Ishikawa (cell line): ENCODE data around the gene CAMTA2.

Experiments used
- CEBPB ChIP-seq: IDR thresholded peaks from 2 replicates; pipeline ENCODE4 v1.6.1; 2012
- CREB1 ChIP-seq: IDR thresholded peaks from 2 replicates; pipeline ENCODE4 v1.6.1; 2012; ENCODE audit warnings: low read depth
- EGR1 ChIP-seq: IDR thresholded peaks from 2 replicates; pipeline ENCODE4 v1.6.1; 2012
- EP300 ChIP-seq: IDR thresholded peaks from 2 replicates; pipeline ENCODE4 v1.6.1; 2012; ENCODE audit warnings: borderline replicate concordance
- FOXM1 ChIP-seq: IDR thresholded peaks from 2 replicates; pipeline ENCODE4 v1.6.1; 2012; ENCODE audit warnings: low read depth, borderline replicate concordance
- NFIC ChIP-seq: IDR thresholded peaks from 2 replicates; pipeline ENCODE4 v1.6.1; 2012
- RAD21 ChIP-seq: IDR thresholded peaks from 2 replicates; pipeline ENCODE4 v1.6.1; 2012; ENCODE audit warnings: low read depth
- TAF1 ChIP-seq: IDR thresholded peaks from 2 replicates; pipeline ENCODE4 v1.6.1; 2012; ENCODE audit warnings: low read depth, mild to moderate bottlenecking
- TCF12 ChIP-seq: IDR thresholded peaks from 2 replicates; pipeline ENCODE4 v1.6.1; 2012; ENCODE audit warnings: low read depth
- TEAD4 ChIP-seq: IDR thresholded peaks from 2 replicates; pipeline ENCODE4 v1.6.1; 2012
- YY1 ChIP-seq: IDR thresholded peaks from 2 replicates; pipeline ENCODE4 v1.6.1; 2012; ENCODE audit warnings: low read depth
- TF ChIP-seq, protein P1 (sequence below): IDR thresholded peaks from 2 replicates; pipeline ENCODE4 v1.6.1; 2012; ENCODE audit warnings: low read depth, mild to moderate bottlenecking
- TF ChIP-seq, protein P2 (sequence below): IDR thresholded peaks from 2 replicates; pipeline ENCODE4 v1.6.1; 2012
- TF ChIP-seq, protein P3 (sequence below): IDR thresholded peaks from 2 replicates; pipeline ENCODE4 v1.6.1; 2012

DNA sequence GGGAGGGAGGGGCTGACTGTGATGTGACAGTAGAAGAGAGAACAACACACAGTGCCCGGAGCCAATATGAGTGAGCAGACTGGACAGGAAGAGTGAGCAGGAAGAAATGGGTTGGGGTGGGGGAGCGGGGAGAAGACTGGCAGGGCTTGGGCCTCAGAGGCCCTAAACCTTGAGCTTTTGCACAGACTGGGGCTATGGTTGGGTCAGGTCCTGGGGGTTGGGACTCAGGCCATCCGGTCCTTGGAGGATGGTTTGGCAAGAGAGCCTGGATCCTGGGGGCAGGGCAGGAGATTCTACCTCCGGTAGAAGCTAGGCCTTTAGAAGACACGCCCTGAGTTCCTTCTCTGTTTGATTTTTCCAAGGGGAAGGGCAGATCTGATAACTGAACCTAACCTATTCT lies 1.1 kb downstream of the CAMTA2 start:
- TF ChIP-seq EGR1 (no peak), EP300 (no peak), TEAD4 (no peak), CEBPB (no peak), TAF1 (no peak), FOXM1 (no peak), NFIC (no peak), RAD21 (no peak), YY1 (no peak), TCF12 (no peak), CREB1 (no peak)
- TF ChIP-seq, protein P1, sequence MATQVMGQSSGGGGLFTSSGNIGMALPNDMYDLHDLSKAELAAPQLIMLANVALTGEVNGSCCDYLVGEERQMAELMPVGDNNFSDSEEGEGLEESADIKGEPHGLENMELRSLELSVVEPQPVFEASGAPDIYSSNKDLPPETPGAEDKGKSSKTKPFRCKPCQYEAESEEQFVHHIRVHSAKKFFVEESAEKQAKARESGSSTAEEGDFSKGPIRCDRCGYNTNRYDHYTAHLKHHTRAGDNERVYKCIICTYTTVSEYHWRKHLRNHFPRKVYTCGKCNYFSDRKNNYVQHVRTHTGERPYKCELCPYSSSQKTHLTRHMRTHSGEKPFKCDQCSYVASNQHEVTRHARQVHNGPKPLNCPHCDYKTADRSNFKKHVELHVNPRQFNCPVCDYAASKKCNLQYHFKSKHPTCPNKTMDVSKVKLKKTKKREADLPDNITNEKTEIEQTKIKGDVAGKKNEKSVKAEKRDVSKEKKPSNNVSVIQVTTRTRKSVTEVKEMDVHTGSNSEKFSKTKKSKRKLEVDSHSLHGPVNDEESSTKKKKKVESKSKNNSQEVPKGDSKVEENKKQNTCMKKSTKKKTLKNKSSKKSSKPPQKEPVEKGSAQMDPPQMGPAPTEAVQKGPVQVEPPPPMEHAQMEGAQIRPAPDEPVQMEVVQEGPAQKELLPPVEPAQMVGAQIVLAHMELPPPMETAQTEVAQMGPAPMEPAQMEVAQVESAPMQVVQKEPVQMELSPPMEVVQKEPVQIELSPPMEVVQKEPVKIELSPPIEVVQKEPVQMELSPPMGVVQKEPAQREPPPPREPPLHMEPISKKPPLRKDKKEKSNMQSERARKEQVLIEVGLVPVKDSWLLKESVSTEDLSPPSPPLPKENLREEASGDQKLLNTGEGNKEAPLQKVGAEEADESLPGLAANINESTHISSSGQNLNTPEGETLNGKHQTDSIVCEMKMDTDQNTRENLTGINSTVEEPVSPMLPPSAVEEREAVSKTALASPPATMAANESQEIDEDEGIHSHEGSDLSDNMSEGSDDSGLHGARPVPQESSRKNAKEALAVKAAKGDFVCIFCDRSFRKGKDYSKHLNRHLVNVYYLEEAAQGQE = no peak
- TF ChIP-seq, protein P2, sequence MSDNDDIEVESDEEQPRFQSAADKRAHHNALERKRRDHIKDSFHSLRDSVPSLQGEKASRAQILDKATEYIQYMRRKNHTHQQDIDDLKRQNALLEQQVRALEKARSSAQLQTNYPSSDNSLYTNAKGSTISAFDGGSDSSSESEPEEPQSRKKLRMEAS = no peak
- TF ChIP-seq, protein P3, sequence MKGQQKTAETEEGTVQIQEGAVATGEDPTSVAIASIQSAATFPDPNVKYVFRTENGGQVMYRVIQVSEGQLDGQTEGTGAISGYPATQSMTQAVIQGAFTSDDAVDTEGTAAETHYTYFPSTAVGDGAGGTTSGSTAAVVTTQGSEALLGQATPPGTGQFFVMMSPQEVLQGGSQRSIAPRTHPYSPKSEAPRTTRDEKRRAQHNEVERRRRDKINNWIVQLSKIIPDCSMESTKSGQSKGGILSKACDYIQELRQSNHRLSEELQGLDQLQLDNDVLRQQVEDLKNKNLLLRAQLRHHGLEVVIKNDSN = no peak
